Pancreas (tissue), 10 donors: ENCODE measurements around the gene C2orf76. TPM values are rescaled to one million over a fixed set of nuclear protein-coding genes. Genes with fewer than 3 reads are reported as not detected.

Source experiments
- ATAC-seq, 4 donors: fragments of 200-7000 bp; cut with Tn5 transposase; one replicate each; pipeline versions ENCODE4 v1.8.0 to v1.9.1; 2020; ENCODE audit warnings: mild to moderate bottlenecking in 4 of 4, moderate library complexity in 4 of 4
- DNase-seq, 6 donors: peaks; one replicate each; pipeline ENCODE4 v3.0.0-alpha.2; 2020
- FAIRE-seq: peaks from 2 replicates; lab custom pipeline; 2012; peaks lifted over from hg19 to GRCh38; lab: Jason Lieb, UNC
- H3K27ac ChIP-seq, 4 donors: fragments of 200-600 bp; sonication (generic); 1 replicate in 3 of 4; 2 replicates in 1 of 4; pipeline versions ENCODE4 v1.5.0 to v1.8.0; 2020
- H3K27me3 ChIP-seq, 4 donors: fragments of 200-600 bp; one replicate each; pipeline ENCODE4 v1.8.0; 2021
- H3K36me3 ChIP-seq, 3 donors: fragments of 200-600 bp; sonication (generic) in 1 of 3; one replicate each; pipeline versions ENCODE4 v1.5.0 to v1.8.0; 2020 to 2021
- H3K4me1 ChIP-seq, 3 donors: fragments of 200-600 bp; one replicate each; pipeline ENCODE4 v1.8.0; 2021
- H3K4me3 ChIP-seq, 4 donors: fragments of 200-600 bp; sonication (generic) in 2 of 4; one replicate each; pipeline versions ENCODE4 v1.5.0 to v1.8.0; 2020 to 2021
- H3K9me3 ChIP-seq, 4 donors: fragments of 200-600 bp; one replicate each; pipeline ENCODE4 v1.8.0; 2021
- WGBS, 2 donors: extraction: QIAGEN DNeasy Blood & Tissue Kit; methylation state at CpG; one replicate each; pipeline ENCODE4 v1.1.7; 2013; 5-methylcytosine and 5-hydroxymethylcytosine counted together
- intact Hi-C, 3 donors: fragments of 100-400 bp; cut with DNase I; formaldehyde crosslinking; loops; one replicate each; pipeline versions ENCODE4 v1.11.1 to v1.14.2; 2022
- polyA plus RNA-seq, 2 donors: library from polyadenylated mRNA; stranded (reverse); fragments of 200-250 nt; gene quantifications; one replicate each; pipeline ENCODE4 v1.2.3, GENCODE V29; 2013
- total RNA-seq, 6 donors: library from RNA; stranded (reverse); fragmentation: NEBNext Ultra II Directional in 4 of 6; extraction: Animal tissue kit (Norgen Biotek cat#: 25700) in 4 of 6; gene quantifications; one replicate each; pipeline versions ENCODE4 v1.2.1 to v1.2.4, GENCODE V29; 2021 to 2023
- TF ChIP-seq, protein P1 (sequence below), 4 donors: fragments of 200-600 bp; sonication (generic) in 3 of 4; IDR thresholded peaks; one replicate each; pipeline versions ENCODE4 v1.5.0 to v1.8.0; 2021; ENCODE audit warnings: antibody characterized with exemption in 4 of 4
- donor health status: healthy with polysubstance abuse.
- donor health status: DM: no; HTN: no; CAD: no; lungs with moderate emphysema.
- donor health status: DM: no; HTN: no; CAD: no.
- donor health status: control.
- donor health status: control.
- donor health status: Bipolar disorder and iron deficiency.
- donor health status: DM: yes; HTN: yes; CAD: no.
- donor health status: DM: no; HTN: no; CAD: no.
- donor health status: DM: no; HTN: no; CAD: no.
- donor health status: DM: yes; HTN: yes; CAD: no.

The C2orf76 gene
- total and polyA plus RNA-seq, 8 donors = 3.8 to 12.0 (median 5.6) TPM

DNA sequence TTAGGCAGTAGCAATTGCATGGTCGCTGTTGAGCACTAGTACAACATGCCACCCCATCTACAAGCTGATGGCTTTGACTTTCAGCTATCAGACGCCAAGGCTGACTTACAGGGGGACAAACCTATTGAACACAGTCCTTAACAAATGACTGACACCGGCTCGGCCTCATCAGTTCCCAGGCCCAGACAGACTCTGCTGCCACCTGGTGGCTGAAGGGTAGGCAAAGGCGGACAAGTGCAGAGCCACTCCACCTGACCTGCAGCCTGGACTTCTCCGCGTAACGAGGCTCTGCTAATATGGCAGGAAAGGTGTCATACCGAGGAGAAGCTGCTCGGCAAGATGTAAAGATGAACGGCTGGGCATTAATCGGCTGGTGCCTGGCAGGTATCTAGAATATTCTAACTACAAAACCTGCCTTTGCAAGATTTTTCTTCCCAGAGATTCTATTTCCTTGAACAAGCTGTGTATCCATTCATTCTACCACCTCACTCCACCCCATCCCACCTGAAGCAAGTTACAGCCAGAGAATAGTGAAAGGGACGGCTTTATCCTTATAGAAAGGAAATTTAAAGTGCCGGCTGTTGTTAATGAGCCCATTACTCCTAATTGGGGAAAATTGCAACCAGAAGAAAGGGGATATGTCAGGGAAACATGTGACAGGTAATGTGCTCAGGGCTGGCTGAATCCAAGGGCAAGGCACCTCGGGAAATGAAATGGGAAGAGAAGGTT, 75.6 kb downstream of the C2orf76 start:
- Histone ChIP-seq H3K36me3 (no peaks in the 10 kb centered on the region), H3K4me1 (peaks cover 5 to 13% (median 11%) of the 10 kb centered on the region in 3 donors), H3K27me3 (no peaks in the 10 kb centered on the region), H3K9me3 (no peaks in the 10 kb centered on the region), H3K27ac (no peak overlapping the region), H3K4me3 (no peak overlapping the region)
- no peak for FAIRE-seq
- DNase-seq = peak; percentile 56 to 92 (median 84)
- intact Hi-C loops = loop anchor here in 1 of 3 donors (10.0 kb wide), 1 partner anchor 276 kb away; no protein-coding TSS in a partner anchor
- peak; percentile 90 to 95 (median 92) for ATAC-seq
- 21 to 33% methylated on average over 15 of the region's 15 CpGs for WGBS, 2 donors
- TF ChIP-seq, protein P1, sequence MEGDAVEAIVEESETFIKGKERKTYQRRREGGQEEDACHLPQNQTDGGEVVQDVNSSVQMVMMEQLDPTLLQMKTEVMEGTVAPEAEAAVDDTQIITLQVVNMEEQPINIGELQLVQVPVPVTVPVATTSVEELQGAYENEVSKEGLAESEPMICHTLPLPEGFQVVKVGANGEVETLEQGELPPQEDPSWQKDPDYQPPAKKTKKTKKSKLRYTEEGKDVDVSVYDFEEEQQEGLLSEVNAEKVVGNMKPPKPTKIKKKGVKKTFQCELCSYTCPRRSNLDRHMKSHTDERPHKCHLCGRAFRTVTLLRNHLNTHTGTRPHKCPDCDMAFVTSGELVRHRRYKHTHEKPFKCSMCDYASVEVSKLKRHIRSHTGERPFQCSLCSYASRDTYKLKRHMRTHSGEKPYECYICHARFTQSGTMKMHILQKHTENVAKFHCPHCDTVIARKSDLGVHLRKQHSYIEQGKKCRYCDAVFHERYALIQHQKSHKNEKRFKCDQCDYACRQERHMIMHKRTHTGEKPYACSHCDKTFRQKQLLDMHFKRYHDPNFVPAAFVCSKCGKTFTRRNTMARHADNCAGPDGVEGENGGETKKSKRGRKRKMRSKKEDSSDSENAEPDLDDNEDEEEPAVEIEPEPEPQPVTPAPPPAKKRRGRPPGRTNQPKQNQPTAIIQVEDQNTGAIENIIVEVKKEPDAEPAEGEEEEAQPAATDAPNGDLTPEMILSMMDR (IDR thresholded peaks at IDR 0.05) = peak; percentile 14 to 91 (median 62)

DNA sequence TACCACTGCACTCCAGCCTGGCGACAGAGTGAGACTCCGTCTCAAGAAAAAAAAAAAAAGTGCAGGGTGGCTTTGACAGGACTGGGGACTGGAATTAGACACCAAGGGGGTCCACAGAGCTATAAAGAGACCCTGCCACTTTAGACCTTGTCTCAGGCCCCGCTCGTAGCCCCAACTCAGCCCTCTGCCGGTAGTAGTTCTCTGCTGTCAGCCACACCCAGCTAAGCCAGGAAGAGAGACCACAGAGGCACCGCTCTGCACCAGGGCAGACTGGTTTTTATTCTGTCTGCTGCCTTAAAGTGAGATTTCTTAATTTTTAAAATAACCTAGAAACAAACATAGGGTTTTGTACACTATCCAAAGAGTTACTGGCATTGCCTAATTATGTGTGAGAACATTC, 77.0 kb downstream of the C2orf76 start:
- ATAC-seq = no peak
- intact Hi-C loops = loop anchor here in 2 of 3 donors (10.0 kb wide), 1 partner anchor 275 kb away; no protein-coding TSS in a partner anchor
- no peak for FAIRE-seq
- Histone ChIP-seq H3K9me3 (no peaks in the 10 kb centered on the region), H3K36me3 (no peaks in the 10 kb centered on the region), H3K4me1 (peaks cover 5 to 13% (median 11%) of the 10 kb centered on the region in 3 donors), H3K4me3 (no peak overlapping the region), H3K27ac (no peak overlapping the region), H3K27me3 (no peaks in the 10 kb centered on the region)
- TF ChIP-seq, protein P1 (IDR thresholded peaks at IDR 0.05) = no peak
- WGBS, 2 donors = 98 to 99% methylated on average over 6 of the region's 6 CpGs
- no peak for DNase-seq

DNA sequence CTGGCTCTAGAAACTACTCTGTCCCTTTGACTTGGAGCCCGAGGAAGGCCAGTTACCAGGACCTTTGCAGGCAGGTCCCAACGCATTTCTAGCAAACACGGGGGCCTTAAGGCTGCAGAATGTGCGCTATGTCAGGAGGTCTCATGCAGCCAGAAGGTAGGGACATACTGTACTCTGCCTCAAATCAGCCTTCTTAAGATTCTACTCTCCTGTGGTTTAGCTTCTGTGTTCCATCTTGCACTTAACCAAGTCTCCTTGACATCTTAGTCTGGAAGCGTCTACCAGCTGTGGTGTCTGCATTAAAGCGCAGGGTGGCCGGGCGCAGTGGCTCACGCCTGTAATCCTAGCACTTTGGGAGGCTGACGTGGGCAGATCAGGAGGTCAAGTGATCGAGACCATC, 77.5 kb downstream of the C2orf76 start:
- Histone ChIP-seq H3K9me3 (no peaks in the 10 kb centered on the region), H3K27ac (no peak overlapping the region), H3K4me1 (peaks cover 5 to 13% (median 11%) of the 10 kb centered on the region in 3 donors), H3K27me3 (no peaks in the 10 kb centered on the region), H3K36me3 (no peaks in the 10 kb centered on the region), H3K4me3 (no peak overlapping the region)
- ATAC-seq (no peak), FAIRE-seq (no peak), DNase-seq (no peak)
- WGBS, 2 donors = 77 to 83% methylated on average over 11 of the region's 11 CpGs
- intact Hi-C loops = loop anchor here in 1 of 3 donors (10.0 kb wide), 1 partner anchor 274 kb away; no protein-coding TSS in a partner anchor
- TF ChIP-seq, protein P1 (IDR thresholded peaks at IDR 0.05) = no peak

DNA sequence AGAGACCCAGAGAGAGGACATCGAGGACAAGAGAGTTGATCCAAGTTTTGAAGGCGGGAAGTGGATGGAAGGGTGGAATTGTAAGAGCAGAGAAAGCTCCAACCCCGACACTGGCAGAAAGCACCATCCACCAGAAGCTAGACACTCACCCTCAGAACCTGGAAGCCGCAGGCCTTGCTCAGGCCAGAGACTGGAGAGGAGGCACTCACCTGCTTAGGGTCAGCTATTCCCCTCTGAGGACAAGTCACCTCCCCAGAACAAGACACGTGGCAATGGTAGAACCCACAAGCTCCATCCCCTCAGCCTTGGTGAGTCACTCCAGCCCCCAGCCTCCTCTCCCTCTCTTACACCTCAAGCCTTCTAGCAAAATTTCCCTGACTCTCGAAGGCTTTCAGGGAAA, 78.1 kb downstream of the C2orf76 start:
- TF ChIP-seq, protein P1 (IDR thresholded peaks at IDR 0.05) = no peak
- no peaks in the 10 kb centered on the region for H3K27me3 ChIP-seq
- FAIRE-seq = no peak
- no peak for DNase-seq
- 85 to 91% methylated on average over 6 of the region's 6 CpGs for WGBS, 2 donors
- H3K4me3 ChIP-seq = no peak overlapping the region
- H3K9me3 ChIP-seq = no peaks in the 10 kb centered on the region
- no peak for ATAC-seq
- no peak overlapping the region for H3K27ac ChIP-seq
- no peaks in the 10 kb centered on the region for H3K36me3 ChIP-seq
- intact Hi-C loops = loop anchor here in 1 of 3 donors (10.0 kb wide), 1 partner anchor 274 kb away; no protein-coding TSS in a partner anchor
- peaks cover 5 to 13% (median 12%) of the 10 kb centered on the region in 3 donors for H3K4me1 ChIP-seq

DNA sequence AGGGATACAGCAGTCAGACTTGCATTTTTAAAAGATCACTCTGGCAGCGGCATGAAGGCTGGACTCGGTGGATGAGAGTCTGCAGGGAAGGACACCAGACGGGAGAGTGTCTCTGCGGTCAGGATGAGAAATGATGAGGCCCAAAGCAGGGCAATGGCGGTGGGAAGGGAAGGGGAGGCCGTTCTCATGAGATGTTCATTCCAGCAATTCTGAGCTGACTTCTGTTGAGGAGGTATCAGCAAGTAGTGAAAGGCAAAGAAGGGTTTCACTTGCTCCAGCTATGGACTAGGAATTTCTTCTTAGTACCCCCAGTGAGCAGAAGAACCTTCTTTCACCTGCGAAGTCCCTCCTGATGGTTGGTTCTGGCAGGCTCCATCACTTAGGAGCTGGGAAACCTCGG, 80.0 kb downstream of the C2orf76 start:
- H3K27me3 ChIP-seq = no peaks in the 10 kb centered on the region
- no peak for FAIRE-seq
- H3K4me3 ChIP-seq = no peak overlapping the region
- WGBS, 2 donors = 78 to 85% methylated on average over 8 of the region's 8 CpGs
- TF ChIP-seq, protein P1 (IDR thresholded peaks at IDR 0.05) = no peak
- no peak for ATAC-seq
- no peak overlapping the region for H3K27ac ChIP-seq
- H3K4me1 ChIP-seq = peaks cover 5 to 14% (median 5%) of the 10 kb centered on the region in 3 donors
- no peaks in the 10 kb centered on the region for H3K9me3 ChIP-seq
- intact Hi-C loops = loop anchor here in 1 of 3 donors (10.0 kb wide), 1 partner anchor 272 kb away; no protein-coding TSS in a partner anchor
- DNase-seq = no peak
- H3K36me3 ChIP-seq = no peaks in the 10 kb centered on the region
